ENCODE measurements around the gene TRIM72.
"Not testable (repeated sequence)": the region's sequence is repeated elsewhere in the genome, so short reads cannot be mapped to it uniquely, and the experiment has no call there.

TRIM72 gene

DNA sequence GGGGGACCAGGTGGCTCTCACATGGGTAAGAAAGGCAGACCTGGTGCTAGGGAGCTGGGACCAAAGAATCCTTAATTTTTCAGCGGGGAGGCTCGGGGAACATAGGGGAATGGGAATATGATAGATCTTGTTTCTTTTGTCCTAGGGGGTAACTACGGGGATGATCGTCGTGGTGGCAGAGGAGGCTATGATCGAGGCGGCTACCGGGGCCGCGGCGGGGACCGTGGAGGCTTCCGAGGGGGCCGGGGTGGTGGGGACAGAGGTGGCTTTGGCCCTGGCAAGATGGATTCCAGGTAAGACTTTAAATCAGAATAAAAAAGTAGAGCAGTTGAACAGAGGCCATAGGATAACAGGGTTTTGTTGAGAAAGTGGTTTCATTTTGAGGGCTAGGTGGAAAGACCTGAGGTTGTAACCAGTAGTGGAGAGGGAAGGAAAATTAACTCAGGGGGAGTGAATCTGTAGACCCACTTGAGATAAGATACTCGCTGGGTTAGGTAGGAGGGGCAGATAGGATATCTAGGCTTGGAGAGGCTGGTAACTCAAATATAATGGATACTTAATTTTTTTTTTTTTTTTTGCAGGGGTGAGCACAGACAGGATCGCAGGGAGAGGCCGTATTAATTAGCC is 23.0 kb upstream of the TRIM72 start:
- no peak for DNase-seq (ENCODE audit: low read depth in 2 of 2)

DNA sequence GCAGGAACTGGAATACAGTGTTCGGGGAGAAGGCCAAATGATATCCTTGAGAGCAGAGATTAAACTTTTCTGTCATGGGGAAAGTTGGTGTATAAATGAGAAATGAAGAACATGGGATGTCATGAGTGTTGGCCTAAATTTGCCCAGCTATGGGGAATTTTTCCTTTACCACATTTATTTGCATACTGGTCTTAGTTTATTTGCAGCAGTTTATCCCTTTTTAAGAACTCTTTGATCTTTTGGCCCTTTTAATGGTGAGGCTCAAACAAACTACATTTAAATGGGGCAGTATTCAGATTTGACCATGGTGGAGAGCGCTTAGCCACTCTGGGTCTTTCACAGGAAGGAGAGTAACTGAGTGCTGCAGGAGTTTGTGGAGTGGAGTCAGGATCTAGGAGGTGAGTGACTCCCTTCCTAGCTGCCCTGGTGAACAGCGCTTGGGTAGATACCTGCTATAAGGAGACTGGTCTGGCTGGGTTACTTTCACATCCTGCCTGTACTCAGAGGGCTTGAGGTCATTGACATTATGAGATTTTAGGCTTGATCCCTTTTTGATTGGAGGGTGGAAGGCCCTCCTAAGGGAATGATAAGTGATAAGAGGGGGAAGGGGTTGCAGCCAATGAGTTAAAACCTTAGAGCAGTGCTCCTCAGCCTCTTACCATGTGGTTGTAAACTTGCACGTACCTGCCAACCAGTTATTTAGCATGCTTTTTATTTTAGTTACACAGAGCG is 22.1 kb upstream of the TRIM72 start:
- no peak for DNase-seq (ENCODE audit: low read depth in 2 of 2)

DNA sequence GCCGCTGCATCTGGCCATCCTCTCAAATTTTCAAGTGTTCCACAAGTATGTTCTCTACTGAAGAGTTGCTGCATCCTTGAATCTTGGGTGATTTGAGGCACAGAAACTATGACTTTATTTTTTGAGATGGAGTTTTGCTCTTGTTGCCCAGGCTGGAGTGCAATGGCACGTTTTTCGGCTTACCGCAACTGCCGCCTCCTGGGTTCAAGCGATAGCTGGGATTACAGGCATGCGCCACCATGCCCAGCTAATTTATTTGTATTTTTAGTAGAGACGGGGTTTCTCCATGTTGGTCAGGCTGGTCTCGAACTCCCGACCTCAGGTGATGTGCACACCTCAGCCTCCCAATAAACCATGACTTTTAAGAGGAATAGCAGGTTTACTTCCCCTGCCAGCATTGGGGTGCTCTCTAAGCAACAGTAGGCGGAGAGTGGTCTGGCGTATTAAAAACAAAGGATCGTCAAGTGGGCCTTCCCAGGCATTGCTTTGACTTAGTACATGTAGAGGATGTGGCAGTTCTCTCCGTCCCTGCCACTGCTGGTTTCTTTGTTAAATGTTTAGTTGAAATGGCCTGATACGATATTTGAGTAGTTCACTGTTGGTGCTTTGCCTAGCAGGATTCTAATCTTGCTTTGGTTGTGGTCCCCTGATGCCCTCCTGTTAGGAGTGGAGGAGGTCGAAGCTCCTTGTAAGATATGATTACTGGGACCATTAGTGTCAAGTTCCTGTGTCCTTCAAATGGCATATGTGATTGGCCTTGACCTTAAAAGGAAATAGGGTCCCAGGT is 20.9 kb upstream of the TRIM72 start:
- DNase-seq (ENCODE audit: low read depth in 2 of 2) = no peak

- DNase-seq (ENCODE audit: low read depth in 2 of 2) = no peak
Measured at GRCh38 chr16:31193874-31194273, 20.0 kb upstream of the TRIM72 start.

DNA sequence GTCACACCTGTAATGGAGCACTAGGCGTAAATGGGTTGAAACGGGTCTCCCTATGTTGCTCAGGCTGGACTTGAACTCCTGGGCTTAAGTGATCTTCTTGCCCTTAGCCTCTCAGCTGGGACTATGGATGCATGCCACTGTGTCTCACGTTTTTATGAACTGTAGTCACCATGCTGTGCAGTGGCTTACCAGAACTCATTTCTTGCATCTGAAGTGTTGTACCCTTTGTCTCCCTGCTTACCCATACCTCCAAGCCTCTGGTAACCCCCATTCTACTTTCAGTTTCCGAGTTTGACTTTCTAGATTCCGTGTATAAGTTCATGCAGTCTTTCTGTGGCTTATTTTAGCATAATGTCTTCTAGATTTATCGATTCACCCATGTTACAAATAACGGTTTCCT is 19.0 kb upstream of the TRIM72 start:
- no peak for DNase-seq (ENCODE audit: low read depth in 2 of 2)

GRCh38 chr16:31195861-31196260 is 18.1 kb upstream of the TRIM72 start:
- not testable (repeated sequence) for DNase-seq (ENCODE audit: low read depth in 2 of 2)

DNA sequence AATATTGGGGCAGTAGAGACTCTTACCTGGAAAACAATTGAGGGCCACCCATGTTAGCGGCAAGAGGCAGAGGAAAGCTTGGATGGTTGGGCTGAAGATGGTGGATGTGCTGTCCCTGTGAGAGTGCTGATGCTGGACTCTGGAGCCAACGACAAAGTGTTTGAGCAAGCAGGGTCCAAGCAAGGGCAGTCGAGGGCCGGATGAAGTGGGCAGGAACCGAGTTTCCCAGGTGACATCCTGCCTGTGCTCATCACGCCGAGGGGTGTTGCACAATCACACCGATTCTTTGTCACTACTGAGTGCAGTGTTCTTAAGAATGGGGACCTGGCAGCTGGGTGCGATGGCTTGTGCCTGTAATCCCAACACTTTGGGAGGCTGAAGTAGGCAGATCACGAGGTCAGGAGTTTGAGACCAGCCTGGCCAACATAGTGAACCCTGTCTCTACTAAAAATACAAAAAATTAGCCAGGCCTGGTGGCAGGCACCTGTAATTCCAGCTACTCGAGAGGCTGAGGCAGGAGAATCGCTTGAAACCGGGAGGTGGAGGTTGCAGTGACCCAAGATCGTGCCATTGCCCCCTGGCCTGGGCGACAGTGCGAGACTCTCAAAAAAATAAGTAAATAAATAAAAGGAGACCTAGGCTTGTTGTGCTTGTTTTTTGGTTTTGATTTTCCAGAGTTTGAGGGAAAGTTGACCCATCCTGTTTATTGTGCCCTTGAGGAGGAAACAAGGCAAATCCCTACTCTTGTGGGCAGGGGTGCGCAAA is 17.4 kb upstream of the TRIM72 start:
- no peak for DNase-seq (ENCODE audit: low read depth in 2 of 2)

DNA sequence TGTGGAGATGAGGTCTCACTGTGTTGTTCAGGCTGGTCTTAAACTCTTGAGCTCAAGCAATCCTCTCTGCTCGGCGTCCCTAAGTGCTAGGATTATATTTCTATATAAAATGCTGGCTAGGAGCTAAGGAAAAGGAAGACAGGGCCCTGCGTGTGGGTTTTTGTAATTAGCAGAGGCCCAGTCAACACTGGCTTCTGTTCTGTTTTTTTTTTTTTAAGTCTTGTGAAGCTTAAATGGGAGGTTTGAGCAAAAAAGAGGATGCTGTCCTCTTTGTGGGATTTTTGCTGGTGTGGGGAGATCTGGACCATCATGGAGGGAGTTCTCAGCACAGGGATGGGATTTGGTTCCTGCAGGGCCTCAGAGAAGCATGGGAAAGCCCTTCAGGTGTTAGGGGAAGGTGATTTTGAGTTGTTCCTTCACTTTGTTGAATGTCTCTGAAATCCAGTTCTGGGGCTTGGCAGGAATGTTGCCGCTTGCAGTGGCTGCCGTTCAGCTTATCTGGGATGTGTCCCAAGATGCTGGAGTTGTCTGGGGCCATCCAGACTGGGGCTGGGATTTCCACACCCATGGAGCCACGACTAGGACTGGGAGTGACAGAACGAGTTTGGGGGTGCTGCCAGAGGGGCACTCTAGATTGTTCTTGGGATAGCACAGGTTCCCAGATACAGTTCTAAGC is 15.6 kb upstream of the TRIM72 start:
- no peak for DNase-seq (ENCODE audit: low read depth in 2 of 2)

- no peak for DNase-seq (ENCODE audit: low read depth in 2 of 2)
Measured at GRCh38 chr16:31199430-31200041, 14.4 kb upstream of the TRIM72 start.

- not testable (repeated sequence) for DNase-seq (ENCODE audit: low read depth in 2 of 2)
Measured at GRCh38 chr16:31200111-31200510, 13.8 kb upstream of the TRIM72 start.

DNA sequence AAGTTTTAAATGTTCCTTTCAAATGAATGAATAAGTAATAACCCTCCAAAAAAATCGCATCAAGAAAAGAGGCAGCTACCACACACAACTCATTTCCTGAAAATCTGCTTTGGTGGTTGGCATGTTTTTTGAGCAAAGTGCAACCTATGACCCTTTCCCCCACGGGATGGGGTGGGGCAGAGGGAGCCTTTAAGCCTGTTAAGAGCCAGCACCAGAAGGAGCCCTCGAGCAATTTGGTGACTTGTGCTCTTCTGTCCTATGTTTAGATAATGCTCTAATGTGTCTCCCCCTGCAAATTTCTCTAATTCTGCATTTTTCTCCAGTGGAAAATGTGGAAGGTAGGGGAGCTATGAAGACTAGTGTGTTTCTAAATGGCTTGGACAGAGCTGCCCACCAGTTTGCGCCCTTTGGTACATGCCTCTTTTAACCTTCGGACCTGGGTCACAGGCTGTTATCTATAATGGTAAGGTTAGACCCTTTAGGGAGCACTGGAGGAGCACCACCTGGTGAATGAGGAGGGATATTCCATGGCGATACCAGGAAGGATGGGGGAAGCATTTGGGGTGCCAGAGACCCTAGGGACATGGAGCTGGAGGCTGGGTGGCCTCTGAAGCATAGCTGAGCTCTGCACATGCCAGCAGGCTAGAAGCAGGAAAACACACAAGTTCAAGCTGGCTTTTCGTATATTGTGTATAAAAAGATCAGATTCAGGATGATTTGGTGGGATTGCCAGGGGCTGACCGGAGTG is 12.9 kb upstream of the TRIM72 start:
- DNase-seq (ENCODE audit: low read depth in 2 of 2) = no peak

GRCh38 chr16:31201582-31202413 is 12.1 kb upstream of the TRIM72 start:
- DNase-seq (ENCODE audit: low read depth in 2 of 2) = no peak

DNA sequence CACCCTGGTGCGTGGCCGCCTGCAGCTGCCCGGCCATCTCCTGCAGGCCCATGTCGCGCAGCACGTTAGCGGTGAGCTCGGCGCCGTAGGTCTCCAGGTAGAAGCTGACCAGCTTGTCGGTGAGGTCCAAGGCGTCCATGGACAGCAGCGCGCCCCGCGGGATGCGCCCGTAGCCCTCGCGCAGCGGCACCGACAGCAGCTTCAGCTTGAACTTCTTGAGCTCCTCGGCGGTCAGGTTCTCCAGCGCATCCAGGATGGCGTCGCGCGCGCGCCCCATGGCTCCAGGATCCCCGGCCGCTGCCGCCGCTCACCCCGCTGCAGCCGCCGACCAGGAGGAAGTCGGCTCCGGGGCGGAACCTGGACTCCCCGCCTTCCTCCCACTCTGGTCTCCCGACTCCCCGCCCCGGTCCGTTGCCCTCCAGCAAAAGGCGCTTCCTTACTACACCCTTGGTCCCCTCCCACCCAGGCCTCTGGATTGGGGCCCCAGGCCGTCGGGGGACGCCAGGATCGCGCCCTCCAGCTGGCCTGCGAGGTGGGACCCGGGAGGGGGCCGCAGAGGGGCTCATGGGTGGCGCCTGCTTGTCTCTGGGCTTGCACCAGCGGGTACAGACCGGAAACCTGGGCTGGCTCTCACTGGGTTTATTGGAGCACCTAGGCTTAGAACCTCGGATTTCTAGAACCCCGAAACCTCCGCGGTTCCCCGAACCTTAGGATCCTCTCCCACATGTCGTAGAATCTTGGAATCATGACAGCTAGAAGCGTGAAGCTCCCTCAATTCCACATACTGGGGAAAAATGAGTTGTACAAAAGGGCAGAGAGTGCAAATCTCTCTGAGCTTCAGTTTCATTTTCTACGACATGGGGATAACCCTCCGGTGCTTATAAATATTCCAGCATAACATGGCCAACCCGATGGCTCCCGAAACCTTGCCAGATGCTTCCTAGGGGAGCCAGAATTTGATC is 11.2 kb upstream of the TRIM72 start, which contains the start of gene PYCARD:
Gene PYCARD (minus strand): TSS at position 347 of the 962 bp plus-strand sequence. CDS start 70 bp downstream, at position 277.
- DNase-seq (ENCODE audit: low read depth in 2 of 2) = no peak

DNA sequence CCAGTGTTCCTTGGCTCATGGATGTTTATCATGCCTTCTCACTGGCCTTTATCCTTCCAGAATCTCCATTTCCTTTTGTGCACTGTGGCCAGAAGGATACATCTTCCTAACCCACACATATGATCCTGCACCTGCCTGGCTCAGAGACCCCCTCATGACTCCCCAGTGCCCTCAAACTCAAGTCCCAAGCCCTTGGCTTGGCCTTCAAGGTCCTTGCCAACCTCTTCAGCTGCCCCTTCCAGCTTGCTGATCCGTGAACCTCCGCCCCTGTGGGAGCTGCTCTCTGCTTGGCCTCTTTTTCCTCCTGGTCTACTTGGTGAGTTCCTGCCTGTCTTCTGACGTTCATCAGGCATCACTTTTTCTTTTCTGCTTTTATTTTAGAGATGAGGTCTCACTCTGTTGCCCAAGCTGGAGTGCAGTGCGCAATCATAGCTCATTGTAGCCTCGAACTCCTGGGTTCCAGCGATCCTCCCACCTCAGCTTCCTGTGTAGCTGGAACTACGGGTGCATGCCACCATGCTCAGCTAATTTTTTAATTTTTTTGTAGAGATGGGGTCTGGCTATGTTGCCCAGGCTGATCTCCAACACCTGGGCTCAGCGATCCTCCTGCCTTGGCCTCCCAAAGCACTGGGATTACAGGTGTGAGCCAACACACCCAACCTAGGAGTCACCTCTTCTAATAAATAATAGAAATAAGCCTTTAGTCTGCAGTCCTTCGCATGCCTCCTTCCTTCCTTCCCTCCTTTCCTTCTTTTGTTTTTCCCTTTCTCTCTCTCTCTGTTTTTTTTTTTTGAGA is 8.8 kb upstream of the TRIM72 start:
- DNase-seq (ENCODE audit: low read depth in 2 of 2) = no peak

DNA sequence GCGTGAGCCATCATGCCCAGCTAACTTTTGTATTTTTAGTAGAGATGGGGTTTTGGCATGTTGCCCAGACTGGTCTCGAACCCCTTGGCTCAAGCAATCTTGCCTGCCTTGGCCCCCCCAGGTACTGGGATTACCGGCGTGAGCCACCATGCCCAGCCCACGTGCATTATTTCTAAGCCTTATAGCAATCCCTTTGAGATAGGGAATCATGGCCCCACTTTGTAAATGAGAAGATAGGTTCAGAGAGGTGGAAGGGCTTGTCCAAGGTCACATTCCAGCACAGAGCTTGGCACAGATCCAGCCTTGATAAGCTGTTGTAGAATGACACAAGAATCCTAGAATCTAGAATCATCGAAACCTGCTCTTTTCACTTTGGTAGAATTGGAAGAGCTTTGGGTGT is 7.1 kb upstream of the TRIM72 start:
- no peak for DNase-seq (ENCODE audit: low read depth in 2 of 2)

DNA sequence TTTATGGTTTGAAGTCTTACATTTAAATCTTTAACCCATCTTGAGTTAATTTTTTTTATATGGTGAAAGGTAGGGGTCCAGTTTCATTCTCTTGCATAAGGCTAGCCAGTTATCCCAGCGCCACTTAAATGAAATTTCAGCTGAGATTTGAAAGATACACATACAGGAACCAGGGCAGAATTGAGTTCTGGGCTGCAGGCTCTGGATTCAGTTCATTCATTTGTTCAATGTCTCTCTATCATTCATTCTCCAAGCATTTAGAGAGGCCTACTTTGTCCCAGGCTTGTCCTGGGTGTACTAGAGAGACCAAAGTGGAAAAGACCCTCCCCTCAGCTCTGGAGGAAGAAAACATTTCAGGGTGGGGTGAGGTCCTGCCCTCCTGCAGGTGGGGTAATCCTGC is 577 bp upstream of the TRIM72 start:
- no peak for DNase-seq (ENCODE audit: low read depth in 2 of 2)

GRCh38 chr16:31214708-31215286 is 878 bp downstream of the TRIM72 start:
- no peak for DNase-seq (ENCODE audit: low read depth in 2 of 2)
